AG20443 (cell line): ENCODE data around the gene KIN.
A peak's percentile ranks its signal among the peaks of the same experiment; 100 is the strongest.
"Not testable (repeated sequence)": the region's sequence is repeated elsewhere in the genome, so short reads cannot be mapped to it uniquely, and the experiment has no call there.

Experiments used
- DNase-seq: peaks from one replicate; pipeline ENCODE4 v3.0.0; 2012; ENCODE audit warnings: low spot score, mixed read lengths

Gene KIN, protein sequence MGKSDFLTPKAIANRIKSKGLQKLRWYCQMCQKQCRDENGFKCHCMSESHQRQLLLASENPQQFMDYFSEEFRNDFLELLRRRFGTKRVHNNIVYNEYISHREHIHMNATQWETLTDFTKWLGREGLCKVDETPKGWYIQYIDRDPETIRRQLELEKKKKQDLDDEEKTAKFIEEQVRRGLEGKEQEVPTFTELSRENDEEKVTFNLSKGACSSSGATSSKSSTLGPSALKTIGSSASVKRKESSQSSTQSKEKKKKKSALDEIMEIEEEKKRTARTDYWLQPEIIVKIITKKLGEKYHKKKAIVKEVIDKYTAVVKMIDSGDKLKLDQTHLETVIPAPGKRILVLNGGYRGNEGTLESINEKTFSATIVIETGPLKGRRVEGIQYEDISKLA

DNA sequence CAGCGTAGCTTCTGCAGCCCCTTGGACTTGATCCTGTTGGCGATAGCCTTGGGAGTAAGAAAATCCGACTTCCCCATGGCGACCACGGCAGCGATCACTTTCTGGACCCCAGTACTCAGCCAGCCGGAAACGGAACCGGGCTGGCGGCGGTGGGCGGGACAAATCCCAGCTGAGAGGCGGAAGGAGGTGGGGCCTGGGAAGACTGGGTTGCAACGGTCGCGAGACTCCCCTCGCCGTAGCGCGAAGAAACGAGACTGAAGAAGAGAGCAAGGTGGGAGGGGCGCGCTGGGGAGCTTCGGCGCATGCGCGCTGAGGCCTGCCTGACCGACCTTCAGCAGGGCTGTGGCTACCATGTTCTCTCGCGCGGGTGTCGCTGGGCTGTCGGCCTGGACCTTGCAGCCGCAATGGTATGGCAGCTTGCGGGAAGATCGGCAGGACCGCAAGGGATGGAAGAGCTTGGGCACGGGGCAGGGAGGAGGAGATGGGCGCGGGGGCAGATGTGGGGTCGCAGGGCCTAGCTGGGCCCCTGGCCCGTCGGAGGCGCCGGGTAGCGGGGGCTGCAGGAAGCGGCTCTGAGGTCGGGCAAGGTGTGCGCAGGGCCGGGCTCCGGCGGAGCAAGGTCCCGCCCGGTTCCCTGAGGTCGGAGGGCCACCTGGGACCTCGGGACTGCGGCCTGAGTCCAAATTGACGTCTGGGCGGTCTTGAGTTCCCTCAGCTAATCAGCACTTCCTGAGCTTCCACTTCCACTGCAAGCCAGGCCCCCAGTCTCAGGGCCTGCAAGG, at the start of gene KIN, which contains the start of gene ATP5F1C:
Gene KIN, minus strand, starts transcription at position 137 of the 782 bp plus-strand sequence. Its CDS starts 60 bp downstream, at position 77.
Gene ATP5F1C, plus strand, starts transcription at position 321 of the 782 bp plus-strand sequence. Its CDS starts 31 bp downstream, at position 352.
- DNase-seq = peak; percentile 99

DNA sequence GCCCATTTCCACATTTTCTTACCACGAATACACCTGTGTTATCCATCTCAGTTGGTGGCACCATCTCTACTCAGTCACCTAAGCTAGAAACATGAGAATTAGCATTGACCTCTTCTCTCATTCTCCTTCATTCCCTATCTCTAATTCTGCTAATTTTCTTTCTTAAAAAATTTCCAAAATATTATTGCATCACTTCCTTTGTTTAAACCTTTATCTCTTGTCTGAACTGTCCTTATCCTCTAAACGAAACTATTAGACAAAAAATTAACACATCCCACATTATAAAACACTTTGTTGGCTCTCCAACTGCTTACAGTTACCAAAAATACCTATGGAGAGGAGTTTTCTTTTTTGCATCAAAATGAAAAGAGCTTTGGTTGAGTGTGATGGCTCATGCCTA, 48.8 kb upstream of the KIN start:
- no peak for DNase-seq

DNA sequence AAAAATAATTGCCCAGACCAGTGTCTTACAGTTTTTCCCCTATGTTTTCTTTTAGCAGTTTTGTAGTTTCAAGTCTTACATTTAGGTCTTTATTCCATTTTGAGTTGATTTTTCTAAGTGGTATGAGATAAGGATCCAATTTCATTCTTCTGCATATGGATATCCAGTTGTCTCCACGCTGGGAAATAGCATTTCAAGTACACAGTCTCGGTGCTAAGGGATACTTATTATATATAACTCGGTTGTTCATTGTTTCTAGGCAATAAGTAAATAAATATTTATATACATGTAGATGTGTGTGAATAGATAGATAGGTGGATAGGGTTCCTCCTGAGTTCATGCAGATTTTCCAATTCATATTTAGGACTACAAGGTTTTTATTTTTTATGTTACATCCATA, 46.5 kb upstream of the KIN start:
- no peak for DNase-seq

DNA sequence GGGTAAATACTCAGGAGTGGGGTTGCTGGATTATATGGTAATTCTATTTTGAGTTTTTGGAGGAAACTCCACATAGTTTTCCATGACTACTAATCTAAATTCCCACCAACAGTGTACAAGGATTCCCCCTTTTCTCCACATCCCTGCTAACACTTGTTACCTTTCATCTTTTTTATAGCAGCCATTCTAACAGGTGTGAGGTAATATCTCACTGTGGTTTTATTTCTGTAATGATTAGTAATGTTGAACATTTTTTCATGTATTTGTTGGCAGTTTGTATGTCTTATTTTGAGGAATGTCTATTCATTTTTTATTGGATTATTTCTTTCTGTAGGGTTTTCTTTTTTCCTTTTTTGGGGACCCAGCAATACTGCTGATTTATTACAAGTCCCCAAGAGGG, 45.4 kb upstream of the KIN start:
- no peak for DNase-seq

DNA sequence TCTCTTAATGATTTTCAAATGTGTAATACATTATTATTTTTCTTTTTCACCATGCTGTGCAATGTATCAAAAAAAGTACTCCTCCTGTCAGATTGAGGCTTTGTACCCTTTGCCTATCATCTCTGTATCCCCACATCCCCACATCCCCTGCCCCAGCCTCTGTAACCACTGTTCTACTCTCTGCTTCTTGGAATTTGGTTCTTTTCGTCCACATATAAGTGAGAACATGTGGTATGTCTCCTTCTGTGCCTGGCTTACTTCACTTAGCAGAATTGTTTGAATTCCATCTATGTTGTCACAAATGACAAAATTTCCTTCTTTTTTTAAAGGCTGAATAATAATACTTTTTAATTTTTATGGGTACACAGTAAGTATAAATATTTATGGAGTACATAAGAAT, 44.3 kb upstream of the KIN start:
- peak; percentile 20 for DNase-seq

DNA sequence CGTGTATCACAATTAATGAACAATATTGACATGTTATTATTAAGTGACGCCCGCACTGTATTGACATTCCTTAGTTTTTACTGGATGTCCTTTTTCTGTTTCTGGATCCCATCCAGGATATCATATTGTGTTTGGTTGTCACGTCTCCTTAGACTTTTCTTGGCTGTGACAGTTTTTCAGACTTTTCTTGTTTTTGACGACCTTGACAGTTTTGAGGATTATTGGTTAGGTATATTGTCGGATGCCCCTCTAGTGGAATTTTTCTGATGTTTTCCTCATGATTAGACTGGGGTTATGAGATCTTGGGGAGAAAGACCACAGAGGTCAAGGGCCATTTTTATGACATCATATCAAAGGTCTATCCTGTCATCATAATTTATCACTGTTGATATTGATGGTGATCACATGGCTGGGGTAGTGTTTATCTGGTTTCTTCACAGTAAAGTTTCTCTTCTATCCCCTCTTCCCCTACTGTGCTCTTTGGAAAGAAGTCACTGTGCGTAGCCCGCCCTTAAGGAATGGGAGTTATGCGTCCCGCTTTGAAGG, 41.6 kb upstream of the KIN start:
- DNase-seq = no peak

DNA sequence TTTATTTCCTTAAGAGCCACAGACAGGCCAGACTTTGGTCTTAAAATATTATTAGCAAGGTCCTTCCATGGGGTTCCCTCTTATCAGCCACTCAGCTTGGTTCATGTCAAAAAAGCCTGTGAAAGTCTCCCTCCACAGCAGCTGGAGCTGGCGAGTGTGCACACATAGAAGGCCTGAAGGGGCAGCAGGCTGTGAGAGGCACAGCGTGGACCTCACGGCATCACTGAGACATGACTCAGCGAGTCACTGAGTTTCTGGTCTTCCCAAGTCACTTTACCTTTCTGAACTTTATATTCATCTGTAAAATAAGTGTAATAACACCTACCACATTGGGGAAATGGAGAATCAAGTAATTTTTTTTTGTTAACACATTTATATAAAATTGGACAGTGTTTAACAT, 39.2 kb upstream of the KIN start:
- DNase-seq = peak; percentile 34

DNA sequence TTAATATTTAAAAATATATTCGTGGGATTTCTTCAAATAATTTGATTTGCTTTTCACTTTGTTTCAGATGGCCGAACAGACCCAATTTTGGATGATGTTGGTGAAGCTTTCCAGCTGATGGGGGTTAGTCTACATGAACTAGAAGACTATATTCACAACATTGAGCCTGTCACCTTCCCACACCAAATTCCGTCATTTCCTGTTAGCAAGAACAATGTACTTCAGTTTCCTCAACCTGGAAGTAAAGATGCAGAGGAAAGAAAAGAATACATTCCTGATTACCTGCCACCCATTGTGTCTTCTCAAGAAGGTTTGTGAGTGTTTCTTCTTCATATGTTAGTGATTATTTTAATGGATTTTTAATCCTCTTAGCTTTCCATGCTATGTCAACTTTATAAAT, 36.5 kb upstream of the KIN start:
- no peak for DNase-seq

DNA sequence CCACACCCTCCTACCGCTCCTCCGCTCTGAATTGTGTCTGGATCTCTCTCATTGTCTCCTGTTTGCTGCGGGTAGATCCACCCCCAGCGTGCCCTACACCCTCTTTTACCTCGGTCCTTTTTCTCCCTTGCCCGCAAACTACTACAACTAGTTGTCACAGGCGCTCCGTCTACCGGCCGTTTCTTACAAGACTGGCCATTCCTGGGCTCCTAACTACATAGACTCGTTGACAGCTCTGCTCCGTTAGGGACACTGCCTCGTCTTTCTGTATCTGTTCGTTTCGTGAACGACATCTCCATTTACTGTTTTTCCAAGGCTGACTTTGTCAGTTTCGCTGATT, 31.3 kb upstream of the KIN start:
- DNase-seq = peak; percentile 68

DNA sequence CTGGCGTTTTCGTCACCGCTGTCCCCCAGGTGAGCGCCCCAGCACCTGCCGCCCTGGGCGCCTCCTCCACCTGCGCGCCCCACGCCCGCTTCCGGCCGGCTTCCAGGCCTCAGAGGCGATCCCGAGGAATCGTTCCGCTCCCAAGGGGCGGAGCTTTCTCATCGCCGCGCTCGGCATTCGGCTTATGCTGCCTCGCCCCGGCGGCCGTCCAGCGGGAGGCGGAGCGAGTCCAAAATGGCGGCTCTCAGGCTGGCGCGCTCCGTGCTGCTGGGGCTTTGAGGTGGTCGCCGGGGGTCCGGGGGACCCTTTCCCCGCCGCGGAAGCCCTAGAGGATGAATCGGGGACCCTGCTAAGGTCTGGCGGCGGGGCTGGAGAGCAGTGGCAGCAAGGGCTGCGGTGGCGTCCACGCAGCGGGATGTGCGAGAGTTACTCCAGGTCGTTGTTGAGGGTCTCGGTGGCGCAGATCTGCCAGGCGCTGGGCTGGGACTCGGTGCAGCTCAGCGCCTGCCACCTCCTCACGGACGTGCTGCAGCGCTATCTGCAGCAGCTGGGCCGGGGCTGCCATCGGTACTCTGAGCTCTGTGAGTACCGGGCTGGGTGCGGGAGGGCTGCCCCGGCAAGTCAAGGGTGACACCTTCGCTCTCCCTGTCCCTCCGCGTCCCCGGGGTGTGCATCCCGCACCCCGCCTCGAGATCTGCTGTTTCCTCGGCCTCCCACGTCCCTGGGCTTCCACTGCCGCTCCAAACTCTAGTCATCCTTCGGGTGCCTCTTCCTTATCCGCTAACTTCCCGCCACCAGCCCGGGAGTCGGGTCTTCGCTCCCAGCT, 30.7 kb upstream of the KIN start, which contains the start of gene TAF3:
Gene TAF3, plus strand, starts transcription at position 211 of the 826 bp plus-strand sequence. Its CDS starts 205 bp downstream, at position 416.
- peak; percentile 97 for DNase-seq

DNA sequence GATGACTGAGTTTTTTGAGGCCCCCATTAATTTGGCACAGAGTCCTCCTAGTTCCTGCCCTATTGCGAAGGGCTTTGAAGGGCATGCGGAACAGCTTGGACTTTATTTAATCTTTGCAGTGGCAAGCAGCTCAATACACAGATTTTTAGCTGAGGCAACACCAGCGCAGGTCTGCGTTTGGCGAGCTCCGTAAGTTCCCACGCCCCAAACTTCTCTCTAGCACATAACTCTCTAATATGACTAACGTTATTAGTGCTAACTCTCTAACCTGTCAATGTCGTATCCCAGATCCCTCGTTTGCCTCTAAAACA, 30.1 kb upstream of the KIN start:
- DNase-seq = peak; percentile 9

DNA sequence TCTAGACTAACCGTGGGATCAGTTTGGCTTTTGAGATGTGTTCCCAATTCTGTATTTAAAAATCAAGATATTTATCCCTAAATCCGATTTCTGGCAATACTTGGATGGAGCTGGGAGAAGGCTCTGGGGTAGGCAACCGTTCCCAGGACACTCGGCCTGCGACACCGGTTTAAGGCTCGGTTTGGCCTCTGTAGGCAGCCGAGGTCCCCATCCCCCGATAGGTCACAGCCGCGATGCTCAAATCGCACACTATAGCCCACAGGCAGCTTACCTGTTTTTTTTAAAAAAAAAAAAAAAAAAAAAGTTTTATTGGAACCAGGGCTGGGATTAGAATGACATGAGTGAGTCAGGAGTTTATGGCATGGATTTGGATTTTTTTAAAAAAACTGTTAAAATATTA, 29.8 kb upstream of the KIN start:
- DNase-seq = no peak

DNA sequence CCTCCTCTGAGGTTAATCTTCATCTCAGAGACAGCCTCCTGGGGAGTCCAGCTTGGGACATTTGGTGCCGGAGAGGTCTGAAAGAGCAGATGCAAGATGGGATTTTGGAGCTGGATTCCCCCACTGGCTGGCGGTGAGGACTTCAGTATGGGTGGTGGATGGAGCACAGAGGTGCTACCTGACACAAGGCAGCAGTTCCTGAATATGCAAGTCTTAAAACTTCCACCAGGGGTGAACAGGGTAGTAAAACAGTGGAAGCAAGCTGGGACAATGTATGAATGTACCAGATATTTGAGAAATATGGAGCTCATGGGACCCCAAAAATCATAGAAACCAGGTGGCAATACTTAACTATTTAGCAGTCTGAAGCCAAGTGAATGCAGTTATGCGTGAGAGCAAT, 25.7 kb upstream of the KIN start:
- DNase-seq = no peak

DNA sequence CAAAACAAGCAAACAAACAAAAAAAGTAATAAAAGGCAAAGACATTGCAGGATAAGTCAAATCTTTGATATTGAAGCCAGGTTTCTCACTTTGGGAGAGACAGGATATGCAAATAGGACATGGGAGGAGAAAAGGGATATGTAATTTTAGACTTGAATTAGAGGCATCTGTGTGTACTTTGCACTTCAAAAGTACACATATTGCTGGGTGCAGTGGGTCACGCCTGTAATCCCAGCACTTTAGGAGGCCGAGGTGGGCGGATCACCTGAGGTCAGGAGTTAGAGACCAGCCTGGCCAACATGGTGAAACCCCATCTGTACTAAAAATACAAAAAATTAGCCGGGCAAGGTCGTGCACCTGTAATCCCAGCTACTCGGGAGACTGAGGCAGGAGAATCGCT, 23.9 kb upstream of the KIN start:
- not testable (repeated sequence) for DNase-seq

DNA sequence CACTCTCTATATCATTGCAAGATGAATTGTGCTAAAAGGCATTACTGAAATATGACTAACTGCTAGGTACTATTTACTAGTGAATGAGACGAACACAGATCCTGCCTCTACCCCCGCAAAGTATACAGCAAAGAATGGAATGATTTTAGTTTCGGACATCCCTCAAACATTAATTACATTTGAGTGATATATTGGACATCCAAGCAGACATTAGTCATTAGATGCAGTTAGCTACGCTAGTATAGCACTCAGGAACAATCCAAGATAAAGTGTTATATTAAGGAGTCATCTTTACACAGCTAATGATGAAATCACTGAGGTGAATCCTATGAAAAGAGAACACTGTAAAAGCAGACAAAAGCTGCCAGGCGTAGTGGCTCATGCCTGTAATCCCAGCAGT, 23.2 kb upstream of the KIN start:
- no peak for DNase-seq

DNA sequence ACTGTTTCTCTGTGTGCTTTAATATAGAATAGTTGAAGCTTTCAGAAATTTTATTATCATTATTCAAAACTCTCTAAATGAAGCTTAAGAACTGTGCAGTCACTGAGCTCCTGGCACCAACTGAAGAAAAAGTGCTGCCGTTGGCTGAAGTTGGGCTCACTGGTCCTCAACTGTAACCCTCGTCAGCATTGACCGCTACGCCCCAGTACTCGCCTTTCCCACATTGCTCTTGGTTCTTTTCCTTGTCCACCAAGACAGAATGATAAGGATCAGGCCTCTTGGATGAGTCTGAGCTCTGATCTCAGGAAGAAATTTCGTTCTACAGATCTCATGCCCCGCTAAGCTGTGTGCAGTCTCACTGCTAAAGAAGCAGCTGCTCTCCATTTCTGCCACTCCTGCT, 22.6 kb upstream of the KIN start:
- DNase-seq = no peak

DNA sequence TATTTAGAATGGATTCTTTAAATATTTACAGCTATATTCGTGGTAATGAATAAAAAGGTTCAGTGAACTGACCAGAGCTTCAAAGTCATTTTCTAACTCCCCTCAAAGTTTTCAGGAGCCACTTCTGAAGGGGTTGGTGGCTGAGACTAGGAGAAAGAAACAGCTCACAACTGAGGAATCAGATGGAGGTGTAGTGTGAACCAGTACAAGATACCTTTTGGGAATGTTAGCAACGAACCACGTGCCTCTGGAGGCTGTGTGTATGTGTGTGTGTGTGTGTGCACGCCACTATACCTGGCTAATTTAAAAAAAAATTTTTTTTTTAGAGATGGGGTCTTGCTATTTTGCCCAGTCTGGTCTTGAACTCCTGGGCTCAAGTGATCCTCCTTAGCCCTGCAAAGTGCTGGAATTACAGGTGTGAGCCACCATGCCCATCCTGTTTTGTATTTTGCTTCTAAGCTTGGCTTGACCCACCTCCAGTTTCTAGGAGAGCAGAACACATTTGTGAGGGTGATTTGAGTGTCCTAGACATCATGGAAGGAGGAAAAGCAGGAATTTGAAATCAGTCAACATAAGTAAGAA, 21.0 kb upstream of the KIN start:
- no peak for DNase-seq

DNA sequence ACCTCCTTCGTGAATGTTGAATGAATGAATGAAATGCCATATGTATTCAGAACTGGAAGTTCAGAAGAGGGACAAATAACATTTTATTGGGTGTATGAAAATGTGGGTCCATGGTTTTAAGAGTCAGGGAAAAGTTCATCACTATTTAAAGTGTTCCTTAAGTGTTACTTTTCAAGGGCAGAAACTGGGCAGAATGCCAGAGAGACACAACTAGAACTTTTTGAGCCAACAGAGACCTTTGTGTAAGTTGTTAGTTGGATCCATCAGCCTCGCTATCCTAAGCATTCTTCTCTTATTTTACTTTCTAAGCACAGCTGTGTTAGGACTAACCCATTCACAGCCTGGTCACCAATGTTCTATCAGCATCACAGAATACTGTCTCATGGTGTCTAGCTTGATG, 16.9 kb upstream of the KIN start:
- no peak for DNase-seq

DNA sequence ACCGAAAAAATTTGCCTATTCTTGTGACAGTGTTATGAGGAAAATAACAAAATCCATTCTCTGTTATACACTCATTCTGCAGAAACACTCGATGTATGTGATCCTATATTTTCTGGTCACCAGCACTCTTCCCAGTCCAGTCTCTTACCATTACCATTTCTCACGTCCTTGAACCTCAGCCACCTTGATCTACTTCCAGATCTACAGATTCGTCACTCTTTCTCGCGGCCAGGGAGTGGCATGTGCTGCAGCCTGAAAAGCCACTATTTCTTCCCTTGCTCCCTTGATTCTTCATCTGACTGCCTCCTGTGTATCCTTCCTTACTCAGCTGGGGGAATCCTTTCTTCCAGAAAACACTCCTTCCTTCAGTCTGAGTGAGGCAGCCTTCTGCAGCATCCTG, 16.4 kb upstream of the KIN start:
- DNase-seq = no peak

DNA sequence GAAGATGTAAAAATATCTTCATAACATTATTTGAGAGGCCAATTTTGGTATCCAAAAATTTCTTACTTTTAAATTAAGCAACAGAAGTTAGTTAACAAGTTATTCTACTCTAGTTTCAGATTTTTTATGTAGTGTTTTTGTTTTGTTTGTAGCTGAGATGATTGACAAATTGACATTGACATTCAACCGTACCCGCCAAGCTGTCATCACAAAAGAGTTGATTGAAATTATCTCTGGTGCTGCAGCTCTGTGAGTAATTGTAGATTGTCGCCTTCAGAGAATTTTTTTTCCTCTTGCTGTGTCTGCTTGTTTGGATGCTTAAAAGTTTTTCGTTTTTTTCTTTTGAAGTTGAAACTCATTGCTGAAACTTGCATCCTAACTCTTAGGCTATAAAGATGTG, 14.8 kb upstream of the KIN start:
- DNase-seq = no peak

DNA sequence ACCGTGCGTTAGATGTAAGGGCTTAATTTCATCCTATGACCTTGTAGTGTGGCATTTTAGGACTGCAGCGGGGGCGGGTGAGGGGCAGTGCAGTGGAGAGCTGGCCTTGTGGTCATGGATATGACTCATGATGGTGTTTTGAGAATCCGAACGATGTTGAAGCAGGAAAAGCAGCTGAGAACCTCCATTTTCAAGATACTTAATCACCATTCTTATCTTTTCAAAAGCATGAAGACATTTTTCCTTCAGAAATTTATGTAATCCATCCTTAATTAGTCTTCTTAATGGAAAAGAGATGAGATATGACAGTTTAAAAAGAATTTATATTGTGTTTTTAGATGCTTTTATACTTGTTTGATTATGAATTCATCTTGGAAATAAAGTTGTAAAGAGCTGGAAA, 9.8 kb upstream of the KIN start:
- DNase-seq = peak; percentile 90

DNA sequence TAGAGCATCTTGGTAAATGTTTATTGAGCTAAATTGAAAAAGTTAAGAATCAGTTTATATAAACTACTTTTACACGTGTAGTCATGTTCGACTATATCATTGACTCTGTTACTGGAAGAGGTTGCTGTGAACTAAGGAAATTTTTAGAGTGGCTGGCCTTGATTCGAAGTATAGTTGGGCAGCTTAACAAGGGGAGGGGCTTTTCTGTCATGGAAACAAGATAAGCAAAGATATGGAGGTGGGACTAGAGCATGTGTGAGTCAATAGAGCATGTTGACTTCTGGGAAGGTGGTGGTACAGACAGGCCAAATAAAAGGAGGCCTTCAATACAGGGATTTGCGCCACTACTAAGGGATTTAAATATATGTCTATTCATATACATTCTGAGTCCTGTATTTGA, 7.8 kb upstream of the KIN start:
- no peak for DNase-seq
